Activated gamma-delta T cell treated with Interleukin-2 at 50 U/mL for 16 hours (primary cell): Measurements from ENCODE around the gene OTUD3.

ENCODE experiments used
- DNase-seq: peaks from one replicate; pipeline ENCODE4 v3.0.0-alpha.2; 2020

Gene OTUD3

GRCh38 chr1:19957779-19958178 is 75.6 kb downstream of the OTUD3 start:
- DNase-seq, result no peak

GRCh38 chr1:19960591-19960990 is 78.4 kb downstream of the OTUD3 start:
- no peak for DNase-seq
